IPS-18a (cell line): ENCODE results near the gene ASCL4.

ENCODE experiments used
- H3K27ac ChIP-seq: one replicate; pipeline ENCODE4 v1.5.1; 2013; ENCODE audit warnings: low read length
- H3K27me3 ChIP-seq: one replicate; pipeline ENCODE4 v1.6.1; 2013; ENCODE audit warnings: mild to moderate bottlenecking, low read length; ENCODE audit not compliant: control insufficient read depth, insufficient read depth
- H3K36me3 ChIP-seq: one replicate; pipeline ENCODE4 v1.6.1; 2013; ENCODE audit warnings: low read depth, low read length; ENCODE audit not compliant: control insufficient read depth
- H3K4me1 ChIP-seq: one replicate; pipeline ENCODE4 v1.6.1; 2013; ENCODE audit warnings: low read depth, low read length; ENCODE audit not compliant: control insufficient read depth
- H3K4me3 ChIP-seq: one replicate; pipeline ENCODE4 v1.5.1; 2013; ENCODE audit warnings: low read length
- H3K9ac ChIP-seq: one replicate; pipeline ENCODE4 v1.6.1; 2013; ENCODE audit warnings: mild to moderate bottlenecking, low read length, moderate library complexity
- H3K9me3 ChIP-seq: one replicate; pipeline ENCODE4 v1.6.1; 2013; ENCODE audit warnings: low read depth, low read length; ENCODE audit not compliant: control insufficient read depth

Gene ASCL4

GRCh38 chr12:107807471-107808150 is 33.1 kb downstream of the ASCL4 start:
- Histone ChIP-seq H3K9ac (no peak overlapping the region), H3K4me1 (no peaks in the 10 kb centered on the region), H3K36me3 (no peaks in the 10 kb centered on the region), H3K27me3 (no peaks in the 10 kb centered on the region), H3K4me3 (no peak overlapping the region), H3K27ac (no peak overlapping the region), H3K9me3 (no peaks in the 10 kb centered on the region)

GRCh38 chr12:107817250-107817649 is 42.7 kb downstream of the ASCL4 start:
- Histone ChIP-seq H3K27me3 (peaks cover 4% of the 10 kb centered on the region), H3K4me1 (no peaks in the 10 kb centered on the region), H3K36me3 (no peaks in the 10 kb centered on the region), H3K4me3 (no peak overlapping the region), H3K9me3 (peaks cover 4% of the 10 kb centered on the region), H3K9ac (no peak overlapping the region), H3K27ac (no peak overlapping the region)

DNA sequence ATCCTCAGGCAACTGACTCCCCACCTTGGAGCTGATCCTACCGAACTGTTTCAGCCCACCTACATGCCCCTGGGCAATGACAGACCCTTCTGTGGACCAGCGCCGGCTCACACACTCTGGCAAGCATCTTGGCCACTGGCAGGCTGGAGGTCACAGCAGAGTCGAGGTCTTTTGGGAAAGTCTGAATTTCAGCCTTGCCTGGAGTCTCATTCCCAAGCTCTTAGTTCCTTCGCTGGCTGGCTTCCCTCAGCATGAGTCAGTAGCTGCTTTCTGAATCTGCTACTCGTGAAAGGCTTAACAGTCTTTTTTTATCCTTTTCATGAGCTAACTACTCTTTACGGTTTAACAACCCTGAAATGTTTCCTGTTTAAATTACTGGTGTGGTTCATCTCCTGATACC is 44.5 kb downstream of the ASCL4 start:
- no peak overlapping the region for H3K27ac ChIP-seq
- peaks cover 4% of the 10 kb centered on the region for H3K9me3 ChIP-seq
- H3K36me3 ChIP-seq: no peaks in the 10 kb centered on the region
- no peak overlapping the region for H3K9ac ChIP-seq
- no peak overlapping the region for H3K4me3 ChIP-seq
- peaks cover 4% of the 10 kb centered on the region for H3K27me3 ChIP-seq
- no peaks in the 10 kb centered on the region for H3K4me1 ChIP-seq

- Histone ChIP-seq H3K36me3 (no peaks in the 10 kb centered on the region), H3K27me3 (peaks cover 4% of the 10 kb centered on the region), H3K4me1 (no peaks in the 10 kb centered on the region), H3K9ac (no peak overlapping the region), H3K4me3 (peak overlapping the region; percentile 32), H3K9me3 (peaks cover 8% of the 10 kb centered on the region), H3K27ac (no peak overlapping the region)
Measured at GRCh38 chr12:107822356-107822755, 47.9 kb downstream of the ASCL4 start.
